HepG2 (cell line): ENCODE data around the gene ECT2. TPM values are rescaled to one million over a fixed set of nuclear protein-coding genes. Genes with fewer than 3 reads are reported as not detected.

ENCODE experiments used
- AGO2 ChIP-seq: fragments of 200-400 bp; formaldehyde crosslinking; optimal IDR thresholded peaks from 2 replicates; pipeline ENCODE3; 2017; ENCODE audit warnings: mild to moderate bottlenecking, low read depth, low read length, moderate library complexity
- BRCA1 ChIP-seq: sonication (generic); formaldehyde crosslinking; IDR thresholded peaks from 2 replicates; pipeline ENCODE4 v1.4.0; 2020; ENCODE audit warnings: missing genetic modification reagents
- CCDC6 ChIP-seq: sonication (generic); formaldehyde crosslinking; IDR thresholded peaks from 2 replicates; pipeline ENCODE4 v1.8.1; 2022; ENCODE audit warnings: mild to moderate bottlenecking, missing genetic modification reagents, moderate library complexity
- ELF1 ChIP-seq: sonication (generic); formaldehyde crosslinking; IDR thresholded peaks from 2 replicates; pipeline ENCODE4 v1.4.0; 2020; ENCODE audit warnings: missing genetic modification reagents
- FOXM1 ChIP-seq: sonication (generic); formaldehyde crosslinking; IDR thresholded peaks from 2 replicates; pipeline ENCODE4 v1.5.0; 2020; ENCODE audit warnings: missing genetic modification reagents
- HNRNPL ChIP-seq: fragments of 200-400 bp; formaldehyde crosslinking; IDR thresholded peaks from 2 replicates; pipeline ENCODE4 v1.6.1; 2017; ENCODE audit warnings: mild to moderate bottlenecking, low read depth, low read length
- HOXA5 ChIP-seq: sonication (generic); formaldehyde crosslinking; IDR thresholded peaks from 2 replicates; pipeline ENCODE4 v1.4.0; 2020; ENCODE audit warnings: missing genetic modification reagents
- KLF15 ChIP-seq: sonication (generic); formaldehyde crosslinking; IDR thresholded peaks from 2 replicates; pipeline ENCODE4 v1.8.1; 2023; ENCODE audit warnings: borderline replicate concordance, mild to moderate bottlenecking, inconsistent platforms, missing genetic modification reagents, mixed read lengths
- KLF6 ChIP-seq: IDR thresholded peaks from 2 replicates; pipeline ENCODE4 v1.8.0; 2016; ENCODE audit warnings: missing biosample characterization, missing genetic modification reagents
- MTA3 ChIP-seq: sonication (generic); formaldehyde crosslinking; IDR thresholded peaks from 2 replicates; pipeline ENCODE4 v1.4.0; 2020; ENCODE audit warnings: missing genetic modification reagents
- PRMT3 ChIP-seq: sonication (generic); formaldehyde crosslinking; IDR thresholded peaks from 2 replicates; pipeline ENCODE4 v1.8.1; 2022; ENCODE audit warnings: low read depth, mild to moderate bottlenecking, moderate library complexity, missing genetic modification reagents, borderline replicate concordance
- SALL1 ChIP-seq: sonication (generic); formaldehyde crosslinking; IDR thresholded peaks from 2 replicates; pipeline ENCODE4 v1.8.0; 2022; ENCODE audit warnings: mild to moderate bottlenecking, missing genetic modification reagents
- SOX5 ChIP-seq: IDR thresholded peaks from 2 replicates; pipeline ENCODE4 v1.6.1; 2016; ENCODE audit warnings: borderline replicate concordance
- XRCC5 ChIP-seq: fragments of 200-400 bp; formaldehyde crosslinking; optimal IDR thresholded peaks from 2 replicates; pipeline ENCODE3; 2017; ENCODE audit warnings: mild to moderate bottlenecking, low read length
- ZBTB14 ChIP-seq: sonication (generic); formaldehyde crosslinking; IDR thresholded peaks from 2 replicates; pipeline ENCODE4 v1.4.0; 2020; ENCODE audit warnings: missing genetic modification reagents
- ZBTB2 ChIP-seq: sonication (generic); formaldehyde crosslinking; IDR thresholded peaks from 2 replicates; pipeline ENCODE4 v1.8.0; 2022; ENCODE audit warnings: low read depth, missing genetic modification reagents
- ZBTB42 ChIP-seq: sonication (generic); formaldehyde crosslinking; IDR thresholded peaks from 2 replicates; pipeline ENCODE4 v1.5.0; 2020; ENCODE audit warnings: mild to moderate bottlenecking, missing genetic modification reagents
- ZFYVE20 ChIP-seq: sonication (generic); formaldehyde crosslinking; IDR thresholded peaks from 2 replicates; pipeline ENCODE4 v1.8.0; 2023; ENCODE audit warnings: low read depth, mild to moderate bottlenecking, moderate library complexity, missing genetic modification reagents, borderline replicate concordance
- ZNF530 ChIP-seq: sonication (generic); formaldehyde crosslinking; IDR thresholded peaks from 2 replicates; pipeline ENCODE4 v1.5.0; 2020; ENCODE audit warnings: low read depth, mild to moderate bottlenecking, missing genetic modification reagents
- ZNF605 ChIP-seq: sonication (generic); formaldehyde crosslinking; IDR thresholded peaks from 2 replicates; pipeline ENCODE4 v1.8.0; 2022; ENCODE audit warnings: mild to moderate bottlenecking, missing genetic modification reagents
- polyA plus RNA-seq, 8 experiments: library from polyadenylated mRNA; depleted of rRNA in 3 of 8; stranded (reverse) in 7 of 8; unstranded in 1 of 8; fragments of >200 nt; fragmentation: Illumina TruSeq in 4 of 8; extraction: Trizol in 4 of 8; gene quantifications; 2 replicates each; pipeline versions ENCODE4 v1.2.1 to v1.2.3, GENCODE V29; 2011 to 2016; ENCODE audit warnings: low read depth in 4 of 8, missing spikeins in 1 of 8, mixed read lengths in 1 of 8; ENCODE audit not compliant: insufficient read depth in 1 of 8
- total RNA-seq, 5 experiments: library from RNA; depleted of rRNA; stranded (reverse); fragments of >200 nt; fragmentation: Illumina TruSeq; extraction: Trizol; gene quantifications; 2 replicates each; pipeline ENCODE4 v1.2.3, GENCODE V29; 2016; ENCODE audit warnings: low read depth in 1 of 5

ECT2 gene
- total and polyA plus RNA-seq, 2 of the 13 experiments (the other 11 are each of a cell fraction or from before 2014, with no cell fraction given), result 21.6 to 52.0 TPM

DNA sequence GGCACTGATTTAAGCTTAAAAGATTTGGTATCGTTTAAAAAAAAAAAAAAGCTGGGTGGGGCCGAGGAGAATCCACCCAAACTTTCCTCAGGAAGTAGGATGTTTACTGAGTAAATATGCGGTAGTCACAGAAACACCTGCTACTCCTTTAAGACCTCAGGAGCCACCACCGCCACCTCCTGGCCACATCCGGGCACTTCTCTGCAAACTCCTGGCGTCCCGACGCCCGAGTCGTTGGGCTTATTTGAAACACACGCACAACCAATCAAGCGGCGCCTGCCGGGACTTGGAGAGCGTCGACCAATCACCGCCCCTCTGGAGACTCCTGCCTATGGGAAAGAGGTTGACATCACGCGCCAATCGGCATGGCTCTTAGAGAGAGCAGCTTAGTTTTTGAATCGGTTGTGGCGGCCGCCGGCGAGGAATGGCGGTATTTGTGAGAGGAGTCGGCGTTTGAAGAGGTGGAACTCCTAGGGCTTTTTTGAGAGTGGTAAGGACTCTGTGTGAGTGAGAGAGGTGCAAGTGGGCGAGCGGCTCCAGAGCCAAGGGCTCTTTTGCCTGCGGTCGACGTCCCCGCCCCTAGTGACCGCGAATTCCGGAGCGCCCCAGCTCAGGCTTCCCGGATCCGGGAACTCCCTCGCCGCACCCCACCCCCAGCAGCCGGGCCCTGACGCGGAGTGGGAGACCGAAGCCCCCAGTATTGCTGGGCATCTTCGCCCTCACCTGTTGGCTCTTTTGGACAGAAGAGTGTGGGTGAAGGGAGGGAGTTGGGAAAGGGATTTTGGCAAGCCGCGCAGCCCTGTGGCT, at the start of gene ECT2 (continued):
- TF ChIP-seq CCDC6 (CRISPR knock-in tag), result peak; percentile 96
- peak; percentile 80; the same call in 1 of the 2 replicates for TF ChIP-seq SALL1 (CRISPR knock-in tag)
- TF ChIP-seq ZNF605, result peak; percentile 42; the same call in 1 of the 2 replicates
- no peak for TF ChIP-seq MTA3 (CRISPR knock-in tag)
- TF ChIP-seq ZBTB2 (CRISPR knock-in tag), result no peak
- TF ChIP-seq XRCC5, result peak; percentile 38
- TF ChIP-seq FOXM1 (CRISPR knock-in tag), result peak; percentile 93
- peak; percentile 37 for TF ChIP-seq ELF1 (CRISPR knock-in tag)
- no peak for TF ChIP-seq ZNF530 (CRISPR knock-in tag)
- no peak for TF ChIP-seq ZFYVE20 (CRISPR knock-in tag)
- TF ChIP-seq ZBTB42, result no peak
- TF ChIP-seq ZBTB14 (CRISPR knock-in tag), result no peak
- TF ChIP-seq HOXA5 (CRISPR knock-in tag), result peak; percentile 52; the same call in 1 of the 2 replicates
- TF ChIP-seq HNRNPL, result 0 out of 2 replicates have a peak, but pooled peaks have one; percentile 45
- peak; percentile 59; the same call in 1 of the 2 replicates for TF ChIP-seq SOX5 (CRISPR knock-in tag)
- 0 out of 2 replicates have a peak, but pooled peaks have one; percentile 19 for TF ChIP-seq KLF6 (CRISPR knock-in tag)
- TF ChIP-seq AGO2, result peak; percentile 50
- TF ChIP-seq PRMT3, result peak; percentile 53; the same call in 1 of the 2 replicates
- TF ChIP-seq BRCA1 (CRISPR knock-in tag), result no peak
- peak; percentile 42; the same call in 1 of the 2 replicates for TF ChIP-seq KLF15 (CRISPR knock-in tag)
